Hepatocyte (in vitro differentiated cells): ENCODE measurements around the gene MXI1.

Experiments used
- CTCF ChIP-seq: fragments of 200-600 bp; sonication (generic); IDR thresholded peaks from 2 replicates; pipeline ENCODE4 v1.5.1; 2016; ENCODE audit warnings: antibody characterized with exemption, mild to moderate bottlenecking; ENCODE audit not compliant: poor library complexity
- EZH2 ChIP-seq: fragments of 200-600 bp; sonication (generic); IDR thresholded peaks from 2 replicates; pipeline ENCODE4 v1.6.1; 2016; ENCODE audit warnings: antibody characterized with exemption, mild to moderate bottlenecking, borderline replicate concordance

GRCh38 chr10:110269374-110270318, 62.2 kb downstream of the MXI1 start:
- TF ChIP-seq CTCF: no peak
- TF ChIP-seq EZH2: no peak
